Ectodermal cell (in vitro differentiated cells): ENCODE data around the gene KRCC1.

Source experiments
- H3K27ac ChIP-seq: 2 replicates; pipeline ENCODE4 v1.7.0; 2013; ENCODE audit warnings: mild to moderate bottlenecking, low read depth, low read length; ENCODE audit not compliant: insufficient read depth, poor library complexity, severe bottlenecking
- H3K27me3 ChIP-seq: 2 replicates; pipeline ENCODE4 v1.7.0; 2013; ENCODE audit warnings: mild to moderate bottlenecking, low read length; ENCODE audit not compliant: insufficient read depth, control insufficient read depth, poor library complexity, severe bottlenecking
- H3K36me3 ChIP-seq: one replicate; pipeline ENCODE4 v1.7.0; 2013; ENCODE audit warnings: low read length; ENCODE audit not compliant: control insufficient read depth, insufficient read depth
- H3K4me1 ChIP-seq: one replicate; pipeline ENCODE4 v1.7.0; 2013; ENCODE audit warnings: low read length; ENCODE audit not compliant: control insufficient read depth, insufficient read depth
- H3K4me3 ChIP-seq: 2 replicates; pipeline ENCODE4 v1.7.0; 2013; ENCODE audit warnings: low read depth, low read length, control low read depth; ENCODE audit not compliant: insufficient read depth
- H3K9me3 ChIP-seq: 2 replicates; pipeline ENCODE4 v1.7.0; 2013; ENCODE audit warnings: mild to moderate bottlenecking, low read length, moderate library complexity; ENCODE audit not compliant: control insufficient read depth
- WGBS, 2 experiments: methylation state at CpG; one replicate each; pipeline ENCODE4 v1.1.7; 2013; ENCODE audit warnings: missing lambda C conversion rate in 2 of 2; 5-methylcytosine and 5-hydroxymethylcytosine counted together

KRCC1 gene

GRCh38 chr2:88061295-88061694 is 5.7 kb upstream of the KRCC1 start:
- H3K27me3 ChIP-seq, result no peaks in the 10 kb centered on the region
- 94% methylated on average over 3 of the region's 3 CpGs for WGBS, 2 experiments
- H3K36me3 ChIP-seq, result no peaks in the 10 kb centered on the region
- no peak overlapping the region for H3K4me3 ChIP-seq
- H3K9me3 ChIP-seq, result no peaks in the 10 kb centered on the region
- H3K4me1 ChIP-seq, result no peaks in the 10 kb centered on the region
- H3K27ac ChIP-seq, result no peak overlapping the region

DNA sequence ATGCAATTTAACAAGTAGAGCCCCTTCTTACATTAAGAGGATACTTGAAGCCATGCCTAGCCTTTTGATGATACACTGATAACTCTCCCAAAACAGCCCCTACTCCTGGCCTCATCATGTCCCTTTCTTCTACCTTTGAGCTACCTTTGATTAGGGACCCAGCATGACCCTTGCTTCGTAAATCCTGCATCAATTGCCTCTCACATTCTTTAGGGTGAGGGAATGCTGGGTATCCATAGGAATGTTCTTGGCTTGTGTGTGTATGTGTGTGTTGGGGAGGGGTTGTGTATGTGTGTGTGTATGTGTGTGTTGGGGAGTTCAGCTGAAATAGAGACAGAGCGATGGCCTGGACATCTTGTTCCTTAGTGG is 5.3 kb upstream of the KRCC1 start:
- H3K4me3 ChIP-seq, result no peak overlapping the region
- no peak overlapping the region for H3K27ac ChIP-seq
- no peaks in the 10 kb centered on the region for H3K36me3 ChIP-seq
- WGBS, 2 experiments, result 60 to 67% methylated on average over 2 of the region's 2 CpGs
- no peaks in the 10 kb centered on the region for H3K9me3 ChIP-seq
- H3K4me1 ChIP-seq, result no peaks in the 10 kb centered on the region
- no peaks in the 10 kb centered on the region for H3K27me3 ChIP-seq

- no peak overlapping the region for H3K4me3 ChIP-seq
- H3K36me3 ChIP-seq, result no peaks in the 10 kb centered on the region
- H3K4me1 ChIP-seq, result no peaks in the 10 kb centered on the region
- WGBS, 2 experiments, result 65 to 66% methylated on average over 5 of the region's 5 CpGs
- no peaks in the 10 kb centered on the region for H3K27me3 ChIP-seq
- H3K9me3 ChIP-seq, result no peaks in the 10 kb centered on the region
- no peak overlapping the region for H3K27ac ChIP-seq
Measured at GRCh38 chr2:88059979-88060906, 4.7 kb upstream of the KRCC1 start.

GRCh38 chr2:88058191-88058590 is 2.6 kb upstream of the KRCC1 start:
- Histone ChIP-seq H3K4me1 (peaks cover 8% of the 10 kb centered on the region), H3K4me3 (no peak overlapping the region)
- WGBS, 2 experiments, result 91 to 93% methylated on average over 5 of the region's 5 CpGs

GRCh38 chr2:88057437-88057844 is 1.9 kb upstream of the KRCC1 start:
- WGBS, 2 experiments, result 77 to 78% methylated on average over 4 of the region's 4 CpGs
- H3K4me3 ChIP-seq, result no peak overlapping the region
- no peak overlapping the region for H3K27ac ChIP-seq
- no peaks in the 10 kb centered on the region for H3K9me3 ChIP-seq
- peaks cover 10% of the 10 kb centered on the region for H3K4me1 ChIP-seq
- no peaks in the 10 kb centered on the region for H3K27me3 ChIP-seq
- H3K36me3 ChIP-seq, result no peaks in the 10 kb centered on the region

More at GRCh38 chr2:88058191-88058590, 2.6 kb upstream of the KRCC1 start:
- Histone ChIP-seq H3K9me3 (no peaks in the 10 kb centered on the region), H3K36me3 (no peaks in the 10 kb centered on the region), H3K27me3 (no peaks in the 10 kb centered on the region), H3K27ac (no peak overlapping the region)

DNA sequence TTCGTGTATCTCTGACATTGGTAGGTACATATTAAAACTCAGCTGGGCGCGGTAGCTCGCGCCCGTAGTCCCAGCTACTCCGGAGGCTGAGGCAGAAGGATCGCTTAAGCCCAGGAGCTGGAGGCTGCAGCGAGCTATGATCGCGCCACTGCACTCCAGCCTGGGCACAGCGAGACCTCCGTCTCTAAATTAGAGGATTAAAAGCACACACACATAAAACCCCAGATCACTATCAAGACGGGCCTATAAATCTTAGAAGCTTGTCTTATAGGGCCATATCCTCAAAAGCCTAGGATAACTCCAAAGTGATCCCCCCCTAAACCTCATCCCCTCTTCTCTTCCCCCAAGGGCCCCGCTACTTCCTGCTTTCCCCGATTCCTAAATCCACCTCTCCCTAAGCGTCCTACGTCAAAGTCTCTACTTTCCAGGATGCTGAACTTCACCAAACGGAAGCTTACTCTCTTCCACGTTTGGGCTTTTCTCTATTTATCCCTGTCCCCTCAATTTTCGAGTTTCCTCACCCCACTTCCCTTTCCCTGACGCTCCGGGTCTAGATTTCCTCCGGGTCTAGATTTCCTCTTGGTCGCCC is 707 bp downstream of the KRCC1 start:
- Histone ChIP-seq H3K4me1 (peaks cover 10% of the 10 kb centered on the region), H3K27me3 (no peaks in the 10 kb centered on the region), H3K9me3 (no peaks in the 10 kb centered on the region), H3K36me3 (no peaks in the 10 kb centered on the region), H3K27ac (peak overlapping the region; percentile 70), H3K4me3 (peak overlapping the region; percentile 91)
- WGBS, 2 experiments, result 22 to 25% methylated on average over 25 of the region's 25 CpGs

GRCh38 chr2:88053934-88054781 is 1.4 kb downstream of the KRCC1 start:
- no peak overlapping the region for H3K27ac ChIP-seq

GRCh38 chr2:88053296-88053695 is 2.3 kb downstream of the KRCC1 start:
- no peak overlapping the region for H3K27ac ChIP-seq
- H3K9me3 ChIP-seq, result no peaks in the 10 kb centered on the region
- peaks cover 10% of the 10 kb centered on the region for H3K4me1 ChIP-seq
- H3K36me3 ChIP-seq, result no peaks in the 10 kb centered on the region
- H3K4me3 ChIP-seq, result no peak overlapping the region
- 94 to 95% methylated on average over 1 of the region's 1 CpG for WGBS, 2 experiments
- no peaks in the 10 kb centered on the region for H3K27me3 ChIP-seq

More at GRCh38 chr2:88053934-88054781, 1.4 kb downstream of the KRCC1 start:
- Histone ChIP-seq H3K36me3 (no peaks in the 10 kb centered on the region), H3K9me3 (no peaks in the 10 kb centered on the region), H3K4me3 (peak overlapping the region; percentile 91), H3K4me1 (peaks cover 10% of the 10 kb centered on the region), H3K27me3 (no peaks in the 10 kb centered on the region)
- 61 to 70% methylated on average over 10 of the region's 10 CpGs for WGBS, 2 experiments

GRCh38 chr2:88051792-88052191 is 3.8 kb downstream of the KRCC1 start:
- Histone ChIP-seq H3K36me3 (no peaks in the 10 kb centered on the region), H3K27me3 (no peaks in the 10 kb centered on the region), H3K9me3 (no peaks in the 10 kb centered on the region), H3K4me1 (peaks cover 10% of the 10 kb centered on the region), H3K27ac (no peak overlapping the region), H3K4me3 (no peak overlapping the region)
- WGBS, 2 experiments, result 95 to 96% methylated on average over 2 of the region's 2 CpGs

- Histone ChIP-seq H3K27me3 (no peaks in the 10 kb centered on the region), H3K27ac (no peak overlapping the region), H3K36me3 (no peaks in the 10 kb centered on the region), H3K9me3 (no peaks in the 10 kb centered on the region), H3K4me3 (no peak overlapping the region), H3K4me1 (peaks cover 10% of the 10 kb centered on the region)
- WGBS, 2 experiments, result 100% methylated on average over 1 of the region's 1 CpG; no CpG with 5 or more reads in 1 of the 2 experiments
Measured at GRCh38 chr2:88049622-88050021, 6.0 kb downstream of the KRCC1 start.
